Vagina (tissue), 2 donors: Measurements from ENCODE around the gene NDUFA7.

ENCODE experiments used
- CTCF ChIP-seq, 3 experiments: fragments of 450-650 bp in 2 of 3; fragments of 200-600 bp in 1 of 3; sonication (generic) in 1 of 3; IDR thresholded peaks; one replicate each; pipeline ENCODE4 v1.5.1; 2017 to 2019; ENCODE audit warnings: antibody characterized with exemption in 3 of 3, mild to moderate bottlenecking in 2 of 3, moderate library complexity in 2 of 3
- POLR2A ChIP-seq, 2 donors: fragments of 450-650 bp; IDR thresholded peaks; one replicate each; pipeline ENCODE4 v1.6.1; 2017; ENCODE audit warnings: antibody characterized with exemption in 2 of 2, mild to moderate bottlenecking in 2 of 2, moderate library complexity in 2 of 2
- POLR2AphosphoS5 ChIP-seq, 2 donors: sonication (generic); formaldehyde crosslinking; IDR thresholded peaks; one replicate each; pipeline ENCODE4 v1.9.0; 2017; ENCODE audit warnings: antibody characterized with exemption in 2 of 2, mild to moderate bottlenecking in 2 of 2, low read depth in 1 of 2; ENCODE audit not compliant: insufficient read depth in 1 of 2

DNA sequence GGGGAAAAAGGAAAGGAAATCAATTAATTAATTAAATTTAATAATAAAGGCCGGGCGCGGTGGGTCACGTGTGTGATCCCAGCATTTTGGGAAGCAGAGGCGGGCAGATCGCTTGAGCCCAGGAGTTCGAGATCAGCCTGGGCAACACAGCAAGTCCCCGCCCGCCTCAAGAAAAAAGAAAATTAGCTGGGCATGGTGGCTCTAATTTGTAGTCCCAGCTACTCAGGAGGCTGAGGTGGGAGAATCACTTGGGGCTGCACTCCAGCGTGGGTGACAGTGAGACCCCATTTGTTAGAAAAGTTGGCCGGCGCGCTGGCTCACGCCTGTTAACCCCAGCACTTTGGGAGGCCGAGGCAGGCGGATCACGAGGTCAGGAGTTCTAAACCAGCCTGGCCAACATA is 12.3 kb downstream of the NDUFA7 start:
- TF ChIP-seq POLR2A (IDR thresholded peaks at IDR 0.05) (no peak), POLR2AphosphoS5 (IDR thresholded peaks at IDR 0.05; ENCODE audit: insufficient read depth in 1 of 2, low read depth in 1 of 2) (no peak), CTCF (IDR thresholded peaks at IDR 0.05) (no peak)
